Hepatocyte (in vitro differentiated cells): Measurements from ENCODE around the gene TBC1D2.

Source experiments
- EZH2 ChIP-seq: fragments of 200-600 bp; sonication (generic); IDR thresholded peaks from 2 replicates; pipeline ENCODE4 v1.6.1; 2016; ENCODE audit warnings: antibody characterized with exemption, mild to moderate bottlenecking, borderline replicate concordance
- EZH2phosphoT487 ChIP-seq: fragments of 200-600 bp; sonication (generic); IDR thresholded peaks from one replicate; pipeline ENCODE4 v1.6.1; 2018; ENCODE audit warnings: antibody characterized with exemption, mild to moderate bottlenecking, low read depth, moderate library complexity; ENCODE audit not compliant: unreplicated experiment, severe bottlenecking
- TF ChIP-seq, protein P1 (sequence below): fragments of 200-600 bp; sonication (generic); IDR thresholded peaks from 2 replicates; pipeline ENCODE4 v1.5.1; 2016; ENCODE audit warnings: antibody characterized with exemption, mild to moderate bottlenecking; ENCODE audit not compliant: poor library complexity

DNA sequence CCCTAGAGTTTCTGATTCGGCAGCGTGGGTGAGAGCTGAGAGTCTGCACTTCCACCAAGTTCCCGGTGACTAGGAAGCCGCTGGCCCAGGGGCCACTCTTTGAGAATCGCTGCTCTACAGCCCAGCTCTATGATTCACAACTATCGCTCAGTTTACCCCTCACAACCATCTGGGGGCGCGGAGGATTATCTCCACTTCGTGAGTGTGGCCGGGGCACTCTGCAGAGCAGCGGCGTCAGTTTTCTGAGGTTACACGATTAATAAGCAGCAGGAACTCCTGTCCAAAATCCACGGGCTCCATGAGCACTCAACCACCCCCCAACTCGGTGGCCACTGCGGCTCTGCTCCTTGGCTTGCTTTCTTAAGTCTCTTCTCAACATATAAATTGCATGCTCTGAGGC lies 82.3 kb downstream of the TBC1D2 start:
- no peak for TF ChIP-seq EZH2
- TF ChIP-seq, protein P1, sequence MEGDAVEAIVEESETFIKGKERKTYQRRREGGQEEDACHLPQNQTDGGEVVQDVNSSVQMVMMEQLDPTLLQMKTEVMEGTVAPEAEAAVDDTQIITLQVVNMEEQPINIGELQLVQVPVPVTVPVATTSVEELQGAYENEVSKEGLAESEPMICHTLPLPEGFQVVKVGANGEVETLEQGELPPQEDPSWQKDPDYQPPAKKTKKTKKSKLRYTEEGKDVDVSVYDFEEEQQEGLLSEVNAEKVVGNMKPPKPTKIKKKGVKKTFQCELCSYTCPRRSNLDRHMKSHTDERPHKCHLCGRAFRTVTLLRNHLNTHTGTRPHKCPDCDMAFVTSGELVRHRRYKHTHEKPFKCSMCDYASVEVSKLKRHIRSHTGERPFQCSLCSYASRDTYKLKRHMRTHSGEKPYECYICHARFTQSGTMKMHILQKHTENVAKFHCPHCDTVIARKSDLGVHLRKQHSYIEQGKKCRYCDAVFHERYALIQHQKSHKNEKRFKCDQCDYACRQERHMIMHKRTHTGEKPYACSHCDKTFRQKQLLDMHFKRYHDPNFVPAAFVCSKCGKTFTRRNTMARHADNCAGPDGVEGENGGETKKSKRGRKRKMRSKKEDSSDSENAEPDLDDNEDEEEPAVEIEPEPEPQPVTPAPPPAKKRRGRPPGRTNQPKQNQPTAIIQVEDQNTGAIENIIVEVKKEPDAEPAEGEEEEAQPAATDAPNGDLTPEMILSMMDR: no peak
- TF ChIP-seq EZH2phosphoT487: no peak
